BJ (cell line): ENCODE results near the gene SMIM36. TPM values are rescaled to one million over a fixed set of nuclear protein-coding genes. Genes with fewer than 3 reads are reported as not detected.
"Not testable (repeated sequence)": the region's sequence is repeated elsewhere in the genome, so short reads cannot be mapped to it uniquely, and the experiment has no call there.

Experiments
- CTCF ChIA-PET: fragments of 350-600 bp; formaldehyde crosslinking; extraction: SDS; loops from one replicate; lab custom pipeline; 2021; ENCODE audit warnings: antibody characterized with exemption, inconsistent platforms; lab: Yijun Ruan, JAX
- POLR2A ChIA-PET: fragments of 300-600 bp; sonication (Branson Sonifier 250); formaldehyde crosslinking; extraction: SDS; loops from one replicate; lab custom pipeline; 2021; ENCODE audit warnings: antibody characterized with exemption; lab: Charles Lee
- DNase-seq: peaks from one replicate; pipeline ENCODE4 v3.0.0-alpha.2; 2011; ENCODE audit warnings: low read depth
- H3K27me3 ChIP-seq: 2 replicates; pipeline ENCODE4 v1.6.0; 2011; ENCODE audit warnings: low read length; ENCODE audit not compliant: control insufficient read depth, insufficient read depth
- H3K36me3 ChIP-seq: 2 replicates; pipeline ENCODE4 v1.5.1; 2011; ENCODE audit warnings: low read length; ENCODE audit not compliant: control insufficient read depth, insufficient read depth
- H3K4me3 ChIP-seq: 2 replicates; pipeline ENCODE4 v1.5.1; 2011; ENCODE audit warnings: low read depth, mild to moderate bottlenecking, control low read depth, low read length
- polyA plus RNA-seq: library from polyadenylated mRNA; depleted of rRNA; stranded (reverse); fragments of >200 nt; gene quantifications from 2 replicates; pipeline ENCODE4 v1.2.3, GENCODE V29; 2011
- TF ChIP-seq, protein P1 (sequence below): IDR thresholded peaks from 2 replicates; pipeline ENCODE4 v1.5.1; 2011; ENCODE audit warnings: low read depth, mild to moderate bottlenecking, control low read depth, inconsistent platforms, low read length, moderate library complexity; ENCODE audit not compliant: insufficient read depth

SMIM36 gene
- polyA plus RNA-seq, 1 experiment: not detected

DNA sequence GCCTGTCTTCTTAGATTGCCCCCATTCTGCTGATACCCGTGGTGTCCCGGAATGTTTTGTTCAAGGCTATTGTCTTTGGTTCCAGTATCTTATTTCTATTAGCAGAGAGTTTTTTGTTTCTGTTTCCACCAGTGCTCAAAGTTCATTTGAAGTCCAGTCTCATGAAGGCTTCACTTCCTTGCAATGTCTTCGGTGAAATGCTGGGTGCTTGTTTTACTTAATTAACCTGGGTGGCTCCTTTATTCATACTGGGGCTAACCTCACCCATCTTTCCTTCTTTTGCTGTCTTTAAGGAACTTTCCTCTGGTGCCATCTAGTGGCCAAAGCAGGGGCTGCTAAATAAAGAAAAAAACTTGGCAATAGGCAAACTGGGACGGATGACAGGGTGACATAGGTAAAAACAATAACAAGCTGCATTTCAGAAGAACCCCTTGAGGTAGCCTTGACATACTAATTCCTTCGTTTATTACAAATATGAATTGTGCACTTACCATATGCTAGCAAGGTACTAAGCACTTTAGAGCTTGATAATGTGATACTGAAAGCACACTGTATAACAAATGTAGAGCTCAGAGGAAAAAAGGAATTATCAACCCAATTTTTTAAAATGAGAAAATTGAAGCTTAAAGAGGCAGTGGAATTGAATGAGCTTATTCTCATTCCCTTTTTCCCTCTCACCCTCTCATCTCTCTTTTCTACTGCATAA lies 2.8 kb upstream of the SMIM36 start:
- POLR2A ChIA-PET: no interaction called here
- TF ChIP-seq, protein P1, sequence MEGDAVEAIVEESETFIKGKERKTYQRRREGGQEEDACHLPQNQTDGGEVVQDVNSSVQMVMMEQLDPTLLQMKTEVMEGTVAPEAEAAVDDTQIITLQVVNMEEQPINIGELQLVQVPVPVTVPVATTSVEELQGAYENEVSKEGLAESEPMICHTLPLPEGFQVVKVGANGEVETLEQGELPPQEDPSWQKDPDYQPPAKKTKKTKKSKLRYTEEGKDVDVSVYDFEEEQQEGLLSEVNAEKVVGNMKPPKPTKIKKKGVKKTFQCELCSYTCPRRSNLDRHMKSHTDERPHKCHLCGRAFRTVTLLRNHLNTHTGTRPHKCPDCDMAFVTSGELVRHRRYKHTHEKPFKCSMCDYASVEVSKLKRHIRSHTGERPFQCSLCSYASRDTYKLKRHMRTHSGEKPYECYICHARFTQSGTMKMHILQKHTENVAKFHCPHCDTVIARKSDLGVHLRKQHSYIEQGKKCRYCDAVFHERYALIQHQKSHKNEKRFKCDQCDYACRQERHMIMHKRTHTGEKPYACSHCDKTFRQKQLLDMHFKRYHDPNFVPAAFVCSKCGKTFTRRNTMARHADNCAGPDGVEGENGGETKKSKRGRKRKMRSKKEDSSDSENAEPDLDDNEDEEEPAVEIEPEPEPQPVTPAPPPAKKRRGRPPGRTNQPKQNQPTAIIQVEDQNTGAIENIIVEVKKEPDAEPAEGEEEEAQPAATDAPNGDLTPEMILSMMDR: peak; percentile 94
- Histone ChIP-seq H3K36me3 (no peaks in the 10 kb centered on the region), H3K4me3 (no peak overlapping the region), H3K27me3 (no peaks in the 10 kb centered on the region)
- CTCF ChIA-PET: interaction anchor here (0.5 to 3.8 kb wide), 25 partner anchors 10 to 801 kb away, joined by 3 to 39 read pairs (median 4); partner anchors contain the start of gene MMD
- DNase-seq: no peak

- CTCF ChIA-PET, H3K36me3 ChIP-seq, DNase-seq, POLR2A ChIA-PET, H3K27me3 ChIP-seq, H3K4me3 ChIP-seq: not testable (repeated sequence)
Measured at GRCh38 chr17:55507669-55508068, 3.6 kb downstream of the SMIM36 start.

DNA sequence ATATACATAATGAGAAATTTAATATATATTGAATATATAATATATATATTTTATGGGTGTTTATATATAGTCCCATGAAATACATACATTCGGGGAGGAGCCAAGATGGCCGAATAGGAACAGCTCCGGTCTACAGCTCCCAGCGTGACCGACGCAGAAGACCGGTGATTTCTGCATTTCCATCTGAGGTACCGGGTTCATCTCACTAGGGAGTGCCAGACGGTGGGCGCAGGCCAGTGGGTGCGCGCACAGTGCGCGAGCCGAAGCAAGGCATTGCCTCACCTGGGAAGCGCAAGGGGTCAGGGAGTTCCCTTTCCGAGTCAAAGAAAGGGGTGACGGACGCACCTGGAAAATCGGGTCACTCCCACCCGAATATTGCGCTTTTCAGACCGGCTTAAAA lies 9.6 kb downstream of the SMIM36 start:
- DNase-seq, H3K36me3 ChIP-seq, H3K4me3 ChIP-seq, POLR2A ChIA-PET, CTCF ChIA-PET, H3K27me3 ChIP-seq: not testable (repeated sequence)

DNA sequence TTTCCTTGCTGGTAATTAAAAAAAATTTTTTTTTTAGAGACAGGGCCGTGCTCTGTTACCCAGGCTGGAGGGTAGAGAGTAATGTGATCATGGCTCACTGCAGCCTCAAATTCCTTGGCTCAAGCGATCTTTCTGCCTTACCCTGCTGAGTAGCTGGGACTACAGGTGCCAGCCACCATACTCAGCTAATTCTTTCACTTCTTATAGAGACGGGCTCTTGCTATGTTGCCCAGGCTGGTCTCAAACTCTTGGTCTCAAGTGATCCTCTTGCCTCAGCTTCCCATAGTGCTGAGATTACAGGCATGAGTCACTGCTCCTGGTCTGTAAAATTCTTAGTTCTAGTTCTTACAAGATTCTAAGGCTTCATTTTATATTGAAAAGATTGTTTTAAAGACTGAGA lies 11.1 kb downstream of the SMIM36 start:
- no peak overlapping the region for H3K4me3 ChIP-seq
- DNase-seq: no peak
- ChIA-PET POLR2A (no interaction called here), CTCF (interaction anchor here (0.9 to 1.3 kb wide), 3 partner anchors 9 to 19 kb away, joined by 3 to 6 read pairs (median 4); no protein-coding TSS in a partner anchor)
- no peaks in the 10 kb centered on the region for H3K27me3 ChIP-seq
- TF ChIP-seq, protein P1: no peak
- no peaks in the 10 kb centered on the region for H3K36me3 ChIP-seq

- TF ChIP-seq, protein P1: no peak
- ChIA-PET POLR2A (no interaction called here), CTCF (no interaction called here)
- Histone ChIP-seq H3K27me3 (no peaks in the 10 kb centered on the region; the same call in 1 of the 2 replicates), H3K4me3 (no peak overlapping the region), H3K36me3 (no peaks in the 10 kb centered on the region)
- DNase-seq: no peak
Measured at GRCh38 chr17:55496094-55496881, 15.0 kb downstream of the SMIM36 start.

DNA sequence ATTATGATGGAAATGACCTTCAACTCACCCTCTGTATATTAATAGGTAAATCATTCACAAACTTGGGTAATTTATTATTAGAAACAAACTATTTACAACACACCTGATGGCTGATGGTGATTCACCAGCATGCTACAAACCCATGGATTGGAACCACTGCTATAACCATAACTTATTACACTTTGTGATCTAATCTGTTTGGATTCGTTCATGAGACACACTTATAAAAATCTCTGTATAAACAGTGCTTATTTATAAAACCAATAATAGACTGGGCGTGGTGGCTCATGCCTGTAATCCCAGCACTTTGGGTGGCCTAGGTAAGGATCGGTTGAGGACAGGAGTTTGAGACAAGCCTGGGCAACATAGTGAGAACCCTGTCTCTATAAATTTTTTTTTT lies 16.0 kb downstream of the SMIM36 start:
- ChIA-PET CTCF (no interaction called here), POLR2A (no interaction called here)
- TF ChIP-seq, protein P1: no peak
- Histone ChIP-seq H3K27me3 (no peaks in the 10 kb centered on the region; the same call in 1 of the 2 replicates), H3K4me3 (no peak overlapping the region), H3K36me3 (no peaks in the 10 kb centered on the region)
- no peak for DNase-seq
